ENCODE results near the gene CD19. TPM values are rescaled to one million over a fixed set of nuclear protein-coding genes. Genes with fewer than 3 reads are reported as not detected.

Gene CD19
- total and polyA plus RNA-seq, 2 of the 8 experiments (the other 6 are each of a cell fraction or from before 2014, with no cell fraction given): 0.57 to 0.65 TPM

DNA sequence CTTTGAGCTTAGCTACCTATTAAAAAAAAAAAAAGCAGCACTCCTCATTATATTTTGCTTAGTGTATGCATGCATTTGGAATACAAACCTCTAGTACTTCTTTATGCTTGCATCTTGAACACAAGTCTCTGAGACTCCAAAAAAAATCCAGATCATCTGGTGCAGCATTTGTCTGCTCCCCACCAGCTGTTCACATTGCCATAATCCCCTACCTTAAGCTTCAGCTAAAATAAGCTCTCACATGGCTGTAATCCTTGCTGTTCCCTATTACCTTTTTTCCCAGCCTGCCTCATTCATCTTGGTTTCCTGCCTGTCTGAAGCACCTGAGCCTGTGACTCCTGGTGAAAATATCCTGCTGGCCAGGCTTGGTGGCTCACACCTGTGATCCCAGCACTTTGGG is 11.5 kb downstream of the CD19 start (continued):
- no peak for TF ChIP-seq RNF2 (IDR thresholded peaks at IDR 0.05; ENCODE audit: borderline replicate concordance, low read depth, low read length, missing control alignments, poor library complexity, severe bottlenecking)

All from H1 (cell line).